ENCODE data around the gene ART5. TPM values are rescaled to one million over a fixed set of nuclear protein-coding genes. Genes with fewer than 3 reads are reported as not detected.

Gene ART5
- total RNA-seq, 2 donors from 2014 or later = not detected

GRCh38 chr11:3615998-3616397 is 25.8 kb downstream of the ART5 start:
- Histone ChIP-seq H3K27ac (no peak overlapping the region), H3K4me3 (no peak overlapping the region), H3K27me3 (replicated peaks; ENCODE audit: insufficient read depth) (no peaks in the 10 kb centered on the region), H3K36me3 (no peaks in the 10 kb centered on the region), H3K4me1 (ENCODE audit: control insufficient read depth in 1 of 2, low read depth in 2 of 2) (no peaks in the 10 kb centered on the region), H3K9me3 (no peaks in the 10 kb centered on the region)
- no peak for ATAC-seq (ENCODE audit: insufficient number of reproducible peaks, low FRiP score, low read depth)
- DNase-seq (ENCODE audit: low spot score) = no peak
- no peak for TF ChIP-seq CTCF (IDR thresholded peaks at IDR 0.05)

DNA sequence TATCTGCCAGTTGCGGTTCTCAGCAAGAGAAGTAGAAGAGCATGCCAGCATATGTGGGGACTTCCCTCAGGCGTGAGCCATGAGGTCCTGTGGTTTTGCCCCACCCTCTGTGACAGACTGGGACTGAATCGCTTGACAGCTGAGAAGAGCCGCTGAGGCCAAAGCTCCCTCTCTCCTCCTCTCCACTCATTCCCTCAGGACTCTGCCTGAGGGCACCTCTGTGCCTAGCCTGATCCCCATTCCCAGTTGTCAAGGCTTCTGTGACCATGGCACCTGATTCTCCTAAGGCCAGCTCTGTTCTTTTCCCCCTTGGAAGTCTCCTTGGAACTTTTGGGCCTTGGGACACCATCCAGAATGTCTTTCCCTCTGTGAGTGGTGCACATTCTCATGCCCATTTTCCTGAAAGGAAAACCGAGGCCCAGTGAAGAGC is 27.0 kb downstream of the ART5 start:
- H3K27ac ChIP-seq = no peak overlapping the region
- no peaks in the 10 kb centered on the region for H3K36me3 ChIP-seq
- H3K4me1 ChIP-seq (ENCODE audit: control insufficient read depth in 1 of 2, low read depth in 2 of 2) = no peaks in the 10 kb centered on the region
- ATAC-seq (ENCODE audit: insufficient number of reproducible peaks, low FRiP score, low read depth) (no peak), DNase-seq (ENCODE audit: low spot score) (no peak)
- H3K4me3 ChIP-seq = no peak overlapping the region
- H3K27me3 ChIP-seq (replicated peaks; ENCODE audit: insufficient read depth) = no peaks in the 10 kb centered on the region
- no peak for TF ChIP-seq CTCF (IDR thresholded peaks at IDR 0.05)
- H3K9me3 ChIP-seq = no peaks in the 10 kb centered on the region

- Histone ChIP-seq H3K4me1 (ENCODE audit: control insufficient read depth in 1 of 2, low read depth in 2 of 2) (no peaks in the 10 kb centered on the region), H3K36me3 (no peaks in the 10 kb centered on the region), H3K27ac (no peak overlapping the region), H3K27me3 (replicated peaks; ENCODE audit: insufficient read depth) (no peaks in the 10 kb centered on the region), H3K4me3 (peak overlapping the region; percentile 11), H3K9me3 (no peaks in the 10 kb centered on the region)
- DNase-seq (ENCODE audit: low spot score) (no peak), ATAC-seq (ENCODE audit: insufficient number of reproducible peaks, low FRiP score, low read depth) (no peak)
- no peak for TF ChIP-seq CTCF (IDR thresholded peaks at IDR 0.05)
Observed at GRCh38 chr11:3613998-3614741, 27.6 kb downstream of the ART5 start.

DNA sequence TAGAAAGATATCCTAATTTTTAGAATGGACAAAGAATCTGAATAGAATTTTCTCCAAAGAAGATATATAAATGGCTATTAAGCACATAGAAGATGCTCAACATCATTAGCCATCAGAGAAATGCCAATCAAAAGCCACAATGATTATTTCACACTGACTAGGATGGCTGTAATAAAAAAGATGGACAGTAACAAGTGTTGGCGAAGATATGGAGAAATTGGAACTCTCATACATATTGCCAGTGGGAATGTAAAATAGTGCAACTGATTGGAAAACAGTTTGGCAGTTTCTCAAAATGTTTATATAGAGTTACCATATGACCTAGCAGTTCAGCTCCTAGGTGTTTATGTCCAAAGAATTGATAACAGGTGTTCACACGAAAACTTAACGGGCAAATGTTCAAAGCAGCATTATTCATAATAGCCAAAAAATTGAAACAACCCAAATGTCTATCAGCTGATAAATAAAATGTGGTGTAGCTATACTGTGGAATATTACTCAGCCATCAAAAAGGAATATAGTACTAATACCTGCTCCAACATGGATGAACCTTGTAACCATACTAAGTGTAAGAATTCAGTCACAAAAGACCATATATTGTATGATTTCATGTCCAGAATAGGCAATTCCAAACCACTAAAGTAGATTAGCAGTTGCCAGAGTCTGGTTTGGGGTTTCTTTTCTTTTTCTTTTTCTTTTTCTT is 29.7 kb downstream of the ART5 start:
- no peaks in the 10 kb centered on the region for H3K4me1 ChIP-seq (ENCODE audit: control insufficient read depth in 1 of 2, low read depth in 2 of 2)
- no peak overlapping the region for H3K27ac ChIP-seq
- H3K4me3 ChIP-seq = no peak overlapping the region
- no peak for DNase-seq (ENCODE audit: low spot score)
- no peaks in the 10 kb centered on the region for H3K36me3 ChIP-seq
- no peak for ATAC-seq (ENCODE audit: insufficient number of reproducible peaks, low FRiP score, low read depth)
- TF ChIP-seq CTCF (IDR thresholded peaks at IDR 0.05) = no peak
- no peaks in the 10 kb centered on the region for H3K27me3 ChIP-seq (replicated peaks; ENCODE audit: insufficient read depth)
- H3K9me3 ChIP-seq = no peaks in the 10 kb centered on the region

GRCh38 chr11:3610846-3611245 is 30.9 kb downstream of the ART5 start:
- no peaks in the 10 kb centered on the region for H3K36me3 ChIP-seq

More at GRCh38 chr11:3610846-3611245, 30.9 kb downstream of the ART5 start:
- Histone ChIP-seq H3K4me3 (no peak overlapping the region), H3K9me3 (no peaks in the 10 kb centered on the region), H3K27me3 (replicated peaks; ENCODE audit: insufficient read depth) (no peaks in the 10 kb centered on the region), H3K4me1 (ENCODE audit: control insufficient read depth in 1 of 2, low read depth in 2 of 2) (no peaks in the 10 kb centered on the region), H3K27ac (no peak overlapping the region)
- DNase-seq (ENCODE audit: low spot score) (no peak), ATAC-seq (ENCODE audit: insufficient number of reproducible peaks, low FRiP score, low read depth) (no peak)
- TF ChIP-seq CTCF (IDR thresholded peaks at IDR 0.05) = no peak

Measured in thoracic aorta (tissue), 2 donors.